Liver (tissue), 9 donors: ENCODE data around the gene IQSEC1. TPM values are rescaled to one million over a fixed set of nuclear protein-coding genes. Genes with fewer than 3 reads are reported as not detected.

Experiments used
- DNase-seq: peaks from one replicate; pipeline ENCODE4 v3.0.0-alpha.2; 2017; ENCODE audit warnings: low spot score
- H3K27ac ChIP-seq, 2 donors: one replicate each; pipeline ENCODE4 v1.7.0; 2013; ENCODE audit warnings: inconsistent platforms in 2 of 2, low read length in 2 of 2, control low read depth in 1 of 2, low read depth in 1 of 2, mild to moderate bottlenecking in 1 of 2
- H3K27me3 ChIP-seq, 4 donors: one replicate each; pipeline versions ENCODE4 v1.6.1 to v1.7.0; 2013; ENCODE audit warnings: low read length in 3 of 4, inconsistent platforms in 1 of 4, mild to moderate bottlenecking in 1 of 4, moderate library complexity in 1 of 4; ENCODE audit not compliant: control insufficient read depth in 4 of 4, insufficient read depth in 4 of 4
- H3K36me3 ChIP-seq, 4 donors: one replicate each; pipeline versions ENCODE4 v1.6.1 to v1.7.0; 2013; ENCODE audit warnings: low read length in 3 of 4, mild to moderate bottlenecking in 3 of 4, low read depth in 1 of 4, moderate library complexity in 1 of 4; ENCODE audit not compliant: control insufficient read depth in 4 of 4, insufficient read depth in 3 of 4
- H3K4me1 ChIP-seq, 4 donors: one replicate each; pipeline versions ENCODE4 v1.6.1 to v1.7.0; 2013; ENCODE audit warnings: low read length in 3 of 4, mild to moderate bottlenecking in 3 of 4, moderate library complexity in 1 of 4; ENCODE audit not compliant: control insufficient read depth in 4 of 4, insufficient read depth in 4 of 4
- H3K4me3 ChIP-seq, 3 donors: one replicate each; pipeline versions ENCODE4 v1.6.1 to v1.7.0; 2013; ENCODE audit warnings: low read length in 3 of 3, control low read depth in 1 of 3, low read depth in 1 of 3, mild to moderate bottlenecking in 1 of 3
- H3K9ac ChIP-seq, 2 donors: one replicate each; pipeline ENCODE4 v1.7.0; 2013; ENCODE audit warnings: low read length in 2 of 2, mild to moderate bottlenecking in 2 of 2, moderate library complexity in 2 of 2, control low read depth in 1 of 2, low read depth in 1 of 2
- H3K9me3 ChIP-seq, 4 donors: one replicate each; pipeline versions ENCODE4 v1.6.1 to v1.7.0; 2013; ENCODE audit warnings: low read length in 3 of 4; ENCODE audit not compliant: control insufficient read depth in 4 of 4
- EGR1 ChIP-seq, 2 donors: IDR thresholded peaks; 2 replicates each; pipeline ENCODE4 v1.6.1; 2016 to 2018; ENCODE audit warnings: antibody characterized with exemption in 2 of 2, low read depth in 2 of 2
- FOXA1 ChIP-seq: IDR thresholded peaks from 2 replicates; pipeline ENCODE4 v1.6.1; 2016; ENCODE audit warnings: antibody characterized with exemption
- FOXA2 ChIP-seq: IDR thresholded peaks from 2 replicates; pipeline ENCODE4 v1.6.1; 2016; ENCODE audit warnings: antibody characterized with exemption
- GABPA ChIP-seq, 2 donors: IDR thresholded peaks in 1 of 2; conservative IDR thresholded peaks in 1 of 2; 2 replicates each; pipeline ENCODE4 v1.6.1; 2016; ENCODE audit warnings: antibody characterized with exemption in 2 of 2, mild to moderate bottlenecking in 1 of 2, moderate library complexity in 1 of 2
- HNF4A ChIP-seq, 2 donors: conservative IDR thresholded peaks; 2 replicates each; pipeline ENCODE4 v1.6.1; 2016; ENCODE audit warnings: antibody characterized with exemption in 2 of 2, mild to moderate bottlenecking in 2 of 2
- HNF4G ChIP-seq: IDR thresholded peaks from 2 replicates; pipeline ENCODE4 v1.6.1; 2016; ENCODE audit warnings: antibody characterized with exemption
- JUND ChIP-seq, 2 donors: IDR thresholded peaks; 2 replicates each; pipeline ENCODE4 v1.6.1; 2016; ENCODE audit warnings: antibody characterized with exemption in 2 of 2
- NR2F2 ChIP-seq: IDR thresholded peaks from 2 replicates; pipeline ENCODE4 v1.6.1; 2016; ENCODE audit warnings: antibody characterized with exemption
- RAD21 ChIP-seq, 2 donors: IDR thresholded peaks; 2 replicates each; pipeline ENCODE4 v1.6.1; 2016; ENCODE audit warnings: antibody characterized with exemption in 2 of 2, mild to moderate bottlenecking in 2 of 2
- RXRA ChIP-seq, 2 donors: IDR thresholded peaks; 2 replicates each; pipeline ENCODE4 v1.6.1; 2017 to 2018; ENCODE audit warnings: antibody characterized with exemption in 2 of 2, mild to moderate bottlenecking in 1 of 2
- SP1 ChIP-seq: IDR thresholded peaks from 2 replicates; pipeline ENCODE4 v1.6.1; 2018; ENCODE audit warnings: antibody characterized with exemption, mild to moderate bottlenecking
- TAF1 ChIP-seq: conservative IDR thresholded peaks from 2 replicates; pipeline ENCODE4 v1.6.1; 2016; ENCODE audit warnings: antibody characterized with exemption, mild to moderate bottlenecking
- YY1 ChIP-seq: IDR thresholded peaks from 2 replicates; pipeline ENCODE4 v1.6.1; 2016; ENCODE audit warnings: antibody characterized with exemption, mild to moderate bottlenecking
- WGBS: extraction: QIAGEN DNeasy Blood & Tissue Kit; methylation state at CpG from one replicate; pipeline ENCODE4 v1.1.7; 2013; 5-methylcytosine and 5-hydroxymethylcytosine counted together
- polyA plus RNA-seq, 2 donors: library from polyadenylated mRNA; stranded (reverse) in 1 of 2; unstranded in 1 of 2; fragments of 200-250 nt in 1 of 2; fragments of >200 nt in 1 of 2; fragmentation: Nextera tagmentation in 1 of 2; extraction: Ambion mirVana in 1 of 2; gene quantifications; one replicate each; pipeline versions ENCODE4 v1.2.1 to v1.2.3, GENCODE V29; 2013 to 2015
- total RNA-seq, 2 donors: library from RNA; depleted of rRNA; stranded (reverse); fragments of >200 nt; gene quantifications; one replicate each; pipeline ENCODE4 v1.2.3, GENCODE V29; 2014
- TF ChIP-seq, protein P1 (sequence below): IDR thresholded peaks from 2 replicates; pipeline ENCODE4 v1.6.1; 2016; ENCODE audit warnings: antibody characterized with exemption
- TF ChIP-seq, protein P2 (sequence below): fragments of 150-350 bp; IDR thresholded peaks from 2 replicates; pipeline ENCODE4 v1.5.1; 2017; ENCODE audit warnings: improper control_type of control experiment, low read depth, low read length; ENCODE audit not compliant: missing input control
- TF ChIP-seq, protein P3 (sequence below): IDR thresholded peaks from 2 replicates; pipeline ENCODE4 v1.6.1; 2016; ENCODE audit warnings: antibody characterized with exemption
- TF ChIP-seq, protein P4 (sequence below): IDR thresholded peaks from 2 replicates; pipeline ENCODE4 v1.6.1; 2016; ENCODE audit warnings: antibody characterized with exemption
- TF ChIP-seq, protein P5 (sequence below): IDR thresholded peaks from 2 replicates; pipeline ENCODE4 v1.6.1; 2016; ENCODE audit warnings: antibody characterized with exemption, mild to moderate bottlenecking
- donor health status: healthy.
- donor health status: healthy.
- donor health status: healthy.
- donor health status: healthy.
- donor health status: healthy.

The IQSEC1 gene
- total and polyA plus RNA-seq, 4 donors, result 12.7 to 56.0 (median 36.2) TPM

DNA sequence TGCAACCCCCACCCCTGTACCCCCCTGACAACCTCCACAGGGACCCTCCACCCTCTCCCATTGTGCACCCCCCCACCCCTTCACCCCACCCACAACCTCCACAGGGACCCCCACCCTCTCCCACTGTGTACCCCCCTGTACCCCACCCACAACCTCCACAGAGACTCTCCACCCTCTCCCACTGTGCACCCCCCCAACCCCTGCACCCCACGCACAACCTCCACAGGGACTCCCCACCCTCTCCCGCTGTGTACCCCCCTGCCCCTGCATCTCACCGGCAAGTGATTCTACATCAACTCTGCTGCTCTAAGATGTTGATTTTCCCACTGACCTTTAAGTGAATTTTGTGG, 180.4 kb downstream of the IQSEC1 start:
- TF ChIP-seq, protein P1, sequence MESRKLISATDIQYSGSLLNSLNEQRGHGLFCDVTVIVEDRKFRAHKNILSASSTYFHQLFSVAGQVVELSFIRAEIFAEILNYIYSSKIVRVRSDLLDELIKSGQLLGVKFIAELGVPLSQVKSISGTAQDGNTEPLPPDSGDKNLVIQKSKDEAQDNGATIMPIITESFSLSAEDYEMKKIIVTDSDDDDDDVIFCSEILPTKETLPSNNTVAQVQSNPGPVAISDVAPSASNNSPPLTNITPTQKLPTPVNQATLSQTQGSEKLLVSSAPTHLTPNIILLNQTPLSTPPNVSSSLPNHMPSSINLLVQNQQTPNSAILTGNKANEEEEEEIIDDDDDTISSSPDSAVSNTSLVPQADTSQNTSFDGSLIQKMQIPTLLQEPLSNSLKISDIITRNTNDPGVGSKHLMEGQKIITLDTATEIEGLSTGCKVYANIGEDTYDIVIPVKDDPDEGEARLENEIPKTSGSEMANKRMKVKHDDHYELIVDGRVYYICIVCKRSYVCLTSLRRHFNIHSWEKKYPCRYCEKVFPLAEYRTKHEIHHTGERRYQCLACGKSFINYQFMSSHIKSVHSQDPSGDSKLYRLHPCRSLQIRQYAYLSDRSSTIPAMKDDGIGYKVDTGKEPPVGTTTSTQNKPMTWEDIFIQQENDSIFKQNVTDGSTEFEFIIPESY, result no peak
- TF ChIP-seq, protein P2, sequence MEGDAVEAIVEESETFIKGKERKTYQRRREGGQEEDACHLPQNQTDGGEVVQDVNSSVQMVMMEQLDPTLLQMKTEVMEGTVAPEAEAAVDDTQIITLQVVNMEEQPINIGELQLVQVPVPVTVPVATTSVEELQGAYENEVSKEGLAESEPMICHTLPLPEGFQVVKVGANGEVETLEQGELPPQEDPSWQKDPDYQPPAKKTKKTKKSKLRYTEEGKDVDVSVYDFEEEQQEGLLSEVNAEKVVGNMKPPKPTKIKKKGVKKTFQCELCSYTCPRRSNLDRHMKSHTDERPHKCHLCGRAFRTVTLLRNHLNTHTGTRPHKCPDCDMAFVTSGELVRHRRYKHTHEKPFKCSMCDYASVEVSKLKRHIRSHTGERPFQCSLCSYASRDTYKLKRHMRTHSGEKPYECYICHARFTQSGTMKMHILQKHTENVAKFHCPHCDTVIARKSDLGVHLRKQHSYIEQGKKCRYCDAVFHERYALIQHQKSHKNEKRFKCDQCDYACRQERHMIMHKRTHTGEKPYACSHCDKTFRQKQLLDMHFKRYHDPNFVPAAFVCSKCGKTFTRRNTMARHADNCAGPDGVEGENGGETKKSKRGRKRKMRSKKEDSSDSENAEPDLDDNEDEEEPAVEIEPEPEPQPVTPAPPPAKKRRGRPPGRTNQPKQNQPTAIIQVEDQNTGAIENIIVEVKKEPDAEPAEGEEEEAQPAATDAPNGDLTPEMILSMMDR, result no peak
- no peak for TF ChIP-seq SP1
- TF ChIP-seq RXRA (IDR thresholded peaks at IDR 0.05), result no peak
- TF ChIP-seq HNF4A (conservative IDR thresholded peaks at IDR 0.05), result no peak
- TF ChIP-seq HNF4G, result no peak
- TF ChIP-seq RAD21 (IDR thresholded peaks at IDR 0.05), result no peak
- TF ChIP-seq TAF1, result no peak
- TF ChIP-seq FOXA1, result no peak
- TF ChIP-seq, protein P3, sequence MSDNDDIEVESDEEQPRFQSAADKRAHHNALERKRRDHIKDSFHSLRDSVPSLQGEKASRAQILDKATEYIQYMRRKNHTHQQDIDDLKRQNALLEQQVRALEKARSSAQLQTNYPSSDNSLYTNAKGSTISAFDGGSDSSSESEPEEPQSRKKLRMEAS, result no peak
- no peak for TF ChIP-seq YY1
- no peak for TF ChIP-seq NR2F2
- no peak for TF ChIP-seq JUND (IDR thresholded peaks at IDR 0.05)
- TF ChIP-seq, protein P4, sequence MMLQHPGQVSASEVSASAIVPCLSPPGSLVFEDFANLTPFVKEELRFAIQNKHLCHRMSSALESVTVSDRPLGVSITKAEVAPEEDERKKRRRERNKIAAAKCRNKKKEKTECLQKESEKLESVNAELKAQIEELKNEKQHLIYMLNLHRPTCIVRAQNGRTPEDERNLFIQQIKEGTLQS, result no peak
- no peak for TF ChIP-seq EGR1 (IDR thresholded peaks at IDR 0.05; ENCODE audit: low read depth in 2 of 2)
- TF ChIP-seq, protein P5, sequence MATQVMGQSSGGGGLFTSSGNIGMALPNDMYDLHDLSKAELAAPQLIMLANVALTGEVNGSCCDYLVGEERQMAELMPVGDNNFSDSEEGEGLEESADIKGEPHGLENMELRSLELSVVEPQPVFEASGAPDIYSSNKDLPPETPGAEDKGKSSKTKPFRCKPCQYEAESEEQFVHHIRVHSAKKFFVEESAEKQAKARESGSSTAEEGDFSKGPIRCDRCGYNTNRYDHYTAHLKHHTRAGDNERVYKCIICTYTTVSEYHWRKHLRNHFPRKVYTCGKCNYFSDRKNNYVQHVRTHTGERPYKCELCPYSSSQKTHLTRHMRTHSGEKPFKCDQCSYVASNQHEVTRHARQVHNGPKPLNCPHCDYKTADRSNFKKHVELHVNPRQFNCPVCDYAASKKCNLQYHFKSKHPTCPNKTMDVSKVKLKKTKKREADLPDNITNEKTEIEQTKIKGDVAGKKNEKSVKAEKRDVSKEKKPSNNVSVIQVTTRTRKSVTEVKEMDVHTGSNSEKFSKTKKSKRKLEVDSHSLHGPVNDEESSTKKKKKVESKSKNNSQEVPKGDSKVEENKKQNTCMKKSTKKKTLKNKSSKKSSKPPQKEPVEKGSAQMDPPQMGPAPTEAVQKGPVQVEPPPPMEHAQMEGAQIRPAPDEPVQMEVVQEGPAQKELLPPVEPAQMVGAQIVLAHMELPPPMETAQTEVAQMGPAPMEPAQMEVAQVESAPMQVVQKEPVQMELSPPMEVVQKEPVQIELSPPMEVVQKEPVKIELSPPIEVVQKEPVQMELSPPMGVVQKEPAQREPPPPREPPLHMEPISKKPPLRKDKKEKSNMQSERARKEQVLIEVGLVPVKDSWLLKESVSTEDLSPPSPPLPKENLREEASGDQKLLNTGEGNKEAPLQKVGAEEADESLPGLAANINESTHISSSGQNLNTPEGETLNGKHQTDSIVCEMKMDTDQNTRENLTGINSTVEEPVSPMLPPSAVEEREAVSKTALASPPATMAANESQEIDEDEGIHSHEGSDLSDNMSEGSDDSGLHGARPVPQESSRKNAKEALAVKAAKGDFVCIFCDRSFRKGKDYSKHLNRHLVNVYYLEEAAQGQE, result no peak
- no peak for TF ChIP-seq FOXA2
- TF ChIP-seq GABPA (IDR thresholded peaks at IDR 0.05 in 1 of 2, conservative IDR thresholded peaks at IDR 0.05 in 1 of 2), result no peak
- 60% methylated on average over 3 of the region's 3 CpGs for WGBS
- no peak overlapping the region for H3K27ac ChIP-seq
- H3K36me3 ChIP-seq, result peaks cover 0 to 4% (median 1%) of the 10 kb centered on the region in 4 donors
- no peak overlapping the region for H3K9ac ChIP-seq
- H3K27me3 ChIP-seq, result no peaks in the 10 kb centered on the region
- H3K9me3 ChIP-seq, result no peaks in the 10 kb centered on the region
- no peak for DNase-seq
- H3K4me1 ChIP-seq, result peaks cover 2 to 16% (median 9%) of the 10 kb centered on the region in 4 donors
- H3K4me3 ChIP-seq, result no peak overlapping the region
